Right ventricle myocardium inferior (tissue), 1 donor: Measurements from ENCODE around the gene JMJD8. TPM values are rescaled to one million over a fixed set of nuclear protein-coding genes. Genes with fewer than 3 reads are reported as not detected.
"Not testable (repeated sequence)": the region's sequence is repeated elsewhere in the genome, so short reads cannot be mapped to it uniquely, and the experiment has no call there.

Source experiments
- ATAC-seq: fragments of 200-7000 bp; cut with Tn5 transposase; one replicate; pipeline ENCODE4 v1.9.1; 2020; ENCODE audit warnings: mild to moderate bottlenecking, moderate library complexity
- DNase-seq: peaks from one replicate; pipeline ENCODE4 v3.0.0; 2021; ENCODE audit errors: missing footprints
- intact Hi-C: fragments of 100-400 bp; cut with DNase I; formaldehyde crosslinking; loops from one replicate; pipeline ENCODE4 v1.11.0; 2022
- total RNA-seq: library from RNA; stranded (reverse); fragmentation: NEBNext Ultra II Directional; extraction: Animal tissue kit (Norgen Biotek cat#: 25700); gene quantifications from one replicate; pipeline ENCODE4 v1.2.1, GENCODE V29; 2021
- donor health status: DM: no; HTN: yes; CAD: no; lungs with severe emphysema.

Gene JMJD8
- total RNA-seq, 1 donor from 2014 or later: 46.4 TPM

GRCh38 chr16:714079-714478, 29.9 kb upstream of the JMJD8 start:
- intact Hi-C loops: loop anchor here (2.0 kb wide), 1 partner anchor 27 kb away; the partner anchor contains the start of gene CIAO3
- ATAC-seq (no peak), DNase-seq (no peak)

GRCh38 chr16:712740-713250, 28.7 kb upstream of the JMJD8 start:
- intact Hi-C loops, DNase-seq, ATAC-seq: not testable (repeated sequence)

GRCh38 chr16:711548-712320, 27.6 kb upstream of the JMJD8 start:
- intact Hi-C loops: loop anchor here (1.0 to 2.0 kb wide), 2 partner anchors 73 to 344 kb away; no protein-coding TSS in a partner anchor
- peak; percentile 90 for DNase-seq
- peak; percentile 66 for ATAC-seq

GRCh38 chr16:711084-711483, 26.9 kb upstream of the JMJD8 start:
- no peak for ATAC-seq
- no peak for DNase-seq
- intact Hi-C loops: loop anchor here (1.0 to 2.0 kb wide), 2 partner anchors 74 to 344 kb away; no protein-coding TSS in a partner anchor

GRCh38 chr16:710500-711075, 26.5 kb upstream of the JMJD8 start:
- intact Hi-C loops: loop anchor here (1.0 to 2.0 kb wide), 2 partner anchors 74 to 345 kb away; no protein-coding TSS in a partner anchor
- no peak for ATAC-seq

GRCh38 chr16:709566-710499, 25.7 kb upstream of the JMJD8 start:
- intact Hi-C loops: loop anchor here (2.0 kb wide), 1 partner anchor 75 kb away; no protein-coding TSS in a partner anchor
- DNase-seq: no peak
- no peak for ATAC-seq

More at GRCh38 chr16:710500-711075, 26.5 kb upstream of the JMJD8 start:
- DNase-seq: no peak

GRCh38 chr16:708959-709358, 24.8 kb upstream of the JMJD8 start:
- intact Hi-C loops: no loop called here
- ATAC-seq (no peak), DNase-seq (no peak)

GRCh38 chr16:708019-708418, 23.9 kb upstream of the JMJD8 start:
- intact Hi-C loops: no loop called here
- ATAC-seq: no peak
- DNase-seq: no peak

GRCh38 chr16:707062-707538, 23.0 kb upstream of the JMJD8 start:
- no peak for ATAC-seq
- intact Hi-C loops: no loop called here
- DNase-seq: no peak

- no peak for ATAC-seq
- no peak for DNase-seq
- intact Hi-C loops: no loop called here
These were observed 22.3 kb upstream of the JMJD8 start for GRCh38 chr16:706189-707061.

GRCh38 chr16:705431-706188, 21.5 kb upstream of the JMJD8 start, which contains the start of gene FBXL16:
Gene FBXL16 (minus strand): TSS chr16:705801. CDS start chr16:697405, 8,396 bp downstream.
- ATAC-seq (no peak), DNase-seq (no peak)
- intact Hi-C loops: no loop called here

GRCh38 chr16:704552-705380, 20.6 kb upstream of the JMJD8 start:
- intact Hi-C loops: no loop called here
- no peak for ATAC-seq
- no peak for DNase-seq

GRCh38 chr16:704047-704446, 19.9 kb upstream of the JMJD8 start:
- ATAC-seq (no peak), DNase-seq (no peak)
- intact Hi-C loops: no loop called here

GRCh38 chr16:703406-703805, 19.3 kb upstream of the JMJD8 start:
- intact Hi-C loops: no loop called here
- ATAC-seq (no peak), DNase-seq (no peak)

- ATAC-seq (no peak), DNase-seq (no peak)
- intact Hi-C loops: no loop called here
These were observed 18.2 kb upstream of the JMJD8 start for GRCh38 chr16:702341-702740.
